Tibial nerve (tissue), 4 donors: Measurements from ENCODE around the gene KLK8. TPM values are rescaled to one million over a fixed set of nuclear protein-coding genes. Genes with fewer than 3 reads are reported as not detected.
"Not testable (repeated sequence)": the region's sequence is repeated elsewhere in the genome, so short reads cannot be mapped to it uniquely, and the experiment has no call there.

Source experiments
- DNase-seq, 2 donors: peaks; one replicate each; pipeline ENCODE4 v3.0.0-alpha.2; 2019; ENCODE audit warnings: low spot score in 2 of 2
- H3K27ac ChIP-seq, 4 donors: fragments of 200-600 bp; sonication (generic) in 3 of 4; one replicate each; pipeline ENCODE4 v1.5.1; 2017 to 2019; ENCODE audit warnings: mild to moderate bottlenecking in 1 of 4
- H3K27me3 ChIP-seq, 2 donors: fragments of 200-600 bp; sonication (generic) in 1 of 2; one replicate each; pipeline versions ENCODE4 v1.5.1 to v1.6.0; 2017 to 2019
- H3K36me3 ChIP-seq, 3 donors: fragments of 200-600 bp; sonication (generic); one replicate each; pipeline ENCODE4 v1.5.1; 2018 to 2019
- H3K4me1 ChIP-seq, 4 donors: fragments of 200-600 bp; sonication (generic) in 3 of 4; one replicate each; pipeline ENCODE4 v1.5.1; 2017 to 2019
- H3K4me3 ChIP-seq, 4 donors: fragments of 200-600 bp; sonication (generic) in 3 of 4; one replicate each; pipeline ENCODE4 v1.5.1; 2017 to 2019; ENCODE audit warnings: mild to moderate bottlenecking in 1 of 4, moderate library complexity in 1 of 4
- H3K9me3 ChIP-seq, 4 donors: fragments of 200-600 bp; sonication (generic) in 3 of 4; one replicate each; pipeline ENCODE4 v1.5.1; 2017 to 2019
- CTCF ChIP-seq, 5 experiments: fragments of 200-600 bp in 3 of 5; fragments of 450-650 bp in 2 of 5; sonication (generic) in 3 of 5; IDR thresholded peaks; one replicate each; pipeline ENCODE4 v1.5.1; 2016 to 2019; ENCODE audit warnings: antibody characterized with exemption in 5 of 5, mild to moderate bottlenecking in 3 of 5, moderate library complexity in 2 of 5
- EP300 ChIP-seq, 2 donors: sonication (generic); formaldehyde crosslinking; IDR thresholded peaks; one replicate each; pipeline ENCODE4 v1.6.1; 2017; ENCODE audit warnings: antibody characterized with exemption in 2 of 2, mild to moderate bottlenecking in 1 of 2
- POLR2A ChIP-seq, 2 donors: fragments of 450-650 bp; IDR thresholded peaks; one replicate each; pipeline ENCODE4 v1.6.1; 2017; ENCODE audit warnings: antibody characterized with exemption in 2 of 2, mild to moderate bottlenecking in 2 of 2, moderate library complexity in 2 of 2
- WGBS, 2 donors: methylation state at CpG; one replicate each; pipeline ENCODE4 v1.1.5; 2018; 5-methylcytosine and 5-hydroxymethylcytosine counted together
- total RNA-seq, 4 donors: library from RNA; depleted of rRNA; stranded (reverse); fragments of >200 nt; gene quantifications; one replicate each; pipeline ENCODE4 v1.1.0, GENCODE V29; 2016

Gene KLK8
- total RNA-seq, 4 donors from 2014 or later = 1.6 to 2.2 (median 1.9) TPM; not detected in 1

- DNase-seq = no peak
- Histone ChIP-seq H3K9me3 (no peaks in the 10 kb centered on the region), H3K27ac (no peak overlapping the region), H3K4me1 (no peaks in the 10 kb centered on the region), H3K27me3 (no peaks in the 10 kb centered on the region), H3K36me3 (no peaks in the 10 kb centered on the region), H3K4me3 (no peak overlapping the region)
- WGBS, 2 donors = 78 to 80% methylated on average over 2 of the region's 2 CpGs
- TF ChIP-seq EP300 (IDR thresholded peaks at IDR 0.05) (no peak), CTCF (IDR thresholded peaks at IDR 0.05) (no peak), POLR2A (IDR thresholded peaks at IDR 0.05) (no peak)
These were observed 7.3 kb downstream of the KLK8 start for GRCh38 chr19:50994129-50994528.

- no peak for TF ChIP-seq POLR2A (IDR thresholded peaks at IDR 0.05)
- no peak for TF ChIP-seq EP300 (IDR thresholded peaks at IDR 0.05)
- TF ChIP-seq CTCF (IDR thresholded peaks at IDR 0.05) = no peak
- no peaks in the 10 kb centered on the region for H3K27me3 ChIP-seq
- no peak overlapping the region for H3K27ac ChIP-seq
- H3K4me1 ChIP-seq = no peaks in the 10 kb centered on the region
- H3K36me3 ChIP-seq = no peaks in the 10 kb centered on the region
- no peak overlapping the region for H3K4me3 ChIP-seq
- 70 to 84% methylated on average over 2 of the region's 2 CpGs for WGBS, 2 donors
- DNase-seq = no peak
- H3K9me3 ChIP-seq = no peaks in the 10 kb centered on the region
These were observed 8.8 kb downstream of the KLK8 start for GRCh38 chr19:50992666-50993035.

GRCh38 chr19:50984416-50984815, 17.0 kb downstream of the KLK8 start:
- H3K4me3 ChIP-seq, H3K27ac ChIP-seq, H3K4me1 ChIP-seq, DNase-seq, H3K36me3 ChIP-seq, H3K27me3 ChIP-seq, H3K9me3 ChIP-seq: not testable (repeated sequence)
- 81 to 87% methylated on average over 14 of the region's 14 CpGs for WGBS, 2 donors

- no peak for DNase-seq
- WGBS, 2 donors = 14 to 21% methylated on average over 28 of the region's 28 CpGs
- no peaks in the 10 kb centered on the region for H3K27me3 ChIP-seq
- H3K27ac ChIP-seq = no peak within 1 kb of the TSS
- TF ChIP-seq EP300 (IDR thresholded peaks at IDR 0.05) (no peak), CTCF (IDR thresholded peaks at IDR 0.05) (no peak), POLR2A (IDR thresholded peaks at IDR 0.05) (no peak)
- H3K9me3 ChIP-seq = peaks cover 0 to 8% (median 0%) of the 10 kb centered on the region in 4 donors
- H3K36me3 ChIP-seq = no peaks in the 10 kb centered on the region
- no peak within 1 kb of the TSS for H3K4me3 ChIP-seq
- no peaks in the 10 kb centered on the region for H3K4me1 ChIP-seq
These were observed 17.6 kb downstream of the KLK8 start, which contains the start of gene KLK7 for GRCh38 chr19:50983625-50984292. Gene KLK7, minus strand, starts transcription at chr19:50983917. Its CDS starts 1,518 bp downstream, at chr19:50982399.

- no peak overlapping the region for H3K4me3 ChIP-seq
- TF ChIP-seq EP300 (IDR thresholded peaks at IDR 0.05) (no peak), POLR2A (IDR thresholded peaks at IDR 0.05) (no peak), CTCF (IDR thresholded peaks at IDR 0.05) (no peak)
- no peak overlapping the region for H3K27ac ChIP-seq
- 80 to 82% methylated on average over 3 to 4 of the region's 4 CpGs for WGBS, 2 donors
- H3K4me1 ChIP-seq = no peaks in the 10 kb centered on the region
- no peaks in the 10 kb centered on the region for H3K36me3 ChIP-seq
- no peaks in the 10 kb centered on the region for H3K27me3 ChIP-seq
- H3K9me3 ChIP-seq = peaks cover 0 to 8% (median 0%) of the 10 kb centered on the region in 4 donors
- DNase-seq = no peak
These were observed 19.2 kb downstream of the KLK8 start for GRCh38 chr19:50982186-50982585.
